Breast epithelium (tissue), 4 donors: ENCODE data around the gene HID1. TPM values are rescaled to one million over a fixed set of nuclear protein-coding genes. Genes with fewer than 3 reads are reported as not detected.
"Not testable (repeated sequence)": the region's sequence is repeated elsewhere in the genome, so short reads cannot be mapped to it uniquely, and the experiment has no call there.

Experiments
- DNase-seq, 2 donors: peaks; one replicate each; pipeline ENCODE4 v3.0.0-alpha.2; 2019; ENCODE audit warnings: low spot score in 2 of 2
- H3K27ac ChIP-seq, 2 donors: fragments of 200-600 bp; sonication (generic) in 1 of 2; one replicate each; pipeline ENCODE4 v1.5.1; 2016 to 2019; ENCODE audit warnings: mild to moderate bottlenecking in 1 of 2
- H3K27me3 ChIP-seq, 2 donors: fragments of 200-600 bp; sonication (generic) in 1 of 2; one replicate each; pipeline versions ENCODE4 v1.5.1 to v1.6.0; 2017 to 2019; ENCODE audit warnings: control low read depth in 1 of 2, mild to moderate bottlenecking in 1 of 2
- H3K36me3 ChIP-seq: fragments of 200-600 bp; one replicate; pipeline ENCODE4 v1.5.1; 2019
- H3K4me1 ChIP-seq, 2 donors: fragments of 200-600 bp; sonication (generic); one replicate each; pipeline ENCODE4 v1.5.1; 2016 to 2019; ENCODE audit warnings: control low read depth in 1 of 2
- H3K4me3 ChIP-seq, 3 donors: fragments of 200-600 bp; sonication (generic); 1 replicate in 2 of 3; 2 replicates in 1 of 3; pipeline ENCODE4 v1.5.1; 2016 to 2019; ENCODE audit warnings: mild to moderate bottlenecking in 3 of 3, moderate library complexity in 2 of 3
- H3K9me3 ChIP-seq, 2 donors: fragments of 200-600 bp; sonication (generic) in 1 of 2; one replicate each; pipeline ENCODE4 v1.5.1; 2016 to 2019; ENCODE audit warnings: control low read depth in 1 of 2
- POLR2A ChIP-seq: fragments of 450-650 bp; IDR thresholded peaks from one replicate; pipeline ENCODE4 v1.6.1; 2016; ENCODE audit warnings: antibody characterized with exemption, mild to moderate bottlenecking, moderate library complexity
- POLR2AphosphoS5 ChIP-seq, 3 donors: sonication (generic); formaldehyde crosslinking; IDR thresholded peaks; one replicate each; pipeline ENCODE4 v1.6.1; 2017; ENCODE audit warnings: antibody characterized with exemption in 3 of 3
- intact Hi-C: fragments of 100-400 bp; cut with DNase I; formaldehyde crosslinking; loops from one replicate; pipeline ENCODE4 v1.15.1; 2023; ENCODE audit warnings: low total_unique reads
- total RNA-seq, 3 donors: library from RNA; depleted of rRNA; stranded (reverse); fragments of >200 nt; gene quantifications; one replicate each; pipeline ENCODE4 v1.1.0, GENCODE V29; 2016
- TF ChIP-seq, protein P1 (sequence below), 3 donors: fragments of 450-650 bp; IDR thresholded peaks; one replicate each; pipeline ENCODE4 v1.5.1; 2016 to 2017; ENCODE audit warnings: antibody characterized with exemption in 3 of 3, mild to moderate bottlenecking in 3 of 3, moderate library complexity in 3 of 3

The HID1 gene
- total RNA-seq, 3 donors from 2014 or later = 6.1 to 46.5 (median 37.3) TPM

DNA sequence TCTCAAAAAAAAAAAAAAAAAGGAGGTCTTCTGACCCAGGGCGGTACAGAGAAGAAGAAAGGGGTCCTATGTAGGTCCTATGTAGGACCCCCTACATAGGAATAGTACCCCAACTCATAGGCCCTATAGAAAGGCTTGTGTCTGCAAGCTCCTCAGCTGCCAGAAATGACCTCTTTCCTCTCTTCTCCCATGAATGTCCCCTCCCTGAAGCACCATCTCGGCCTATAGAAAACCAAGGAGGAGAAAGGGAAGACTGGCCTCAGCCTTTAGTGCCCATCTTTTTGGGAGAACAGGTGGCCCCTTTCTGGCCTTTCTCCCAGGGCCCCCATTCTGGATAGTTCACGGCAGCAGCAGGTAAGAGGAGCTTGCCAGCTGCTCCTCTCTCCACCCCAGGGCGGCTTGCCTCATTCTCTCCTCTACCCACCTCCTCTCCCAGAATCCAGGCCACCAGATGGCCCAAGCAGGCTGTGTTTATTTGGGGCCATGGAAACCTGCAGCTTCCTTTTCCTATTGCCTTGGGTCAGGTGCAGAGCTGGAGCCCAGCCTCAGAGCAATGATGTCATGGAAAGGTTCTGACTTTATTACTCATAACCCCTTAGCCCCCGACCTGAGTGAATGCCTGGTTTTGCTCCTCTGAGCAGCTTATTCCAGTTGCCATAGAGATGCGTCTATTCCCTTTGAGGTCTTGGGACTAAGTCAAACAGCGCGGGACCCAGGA lies 38.3 kb upstream of the HID1 start:
- H3K9me3 ChIP-seq = no peaks in the 10 kb centered on the region
- intact Hi-C loops = no loop called here
- DNase-seq = peak; percentile 80 to 88
- no peaks in the 10 kb centered on the region for H3K36me3 ChIP-seq
- no peaks in the 10 kb centered on the region for H3K27me3 ChIP-seq
- peak overlapping the region; percentile 95 to 96 for H3K27ac ChIP-seq
- peaks cover 8 to 16% of the 10 kb centered on the region in 2 donors for H3K4me1 ChIP-seq
- TF ChIP-seq POLR2A (no peak), POLR2AphosphoS5 (IDR thresholded peaks at IDR 0.05) (peak; percentile 18 to 81 (median 57))
- TF ChIP-seq, protein P1, sequence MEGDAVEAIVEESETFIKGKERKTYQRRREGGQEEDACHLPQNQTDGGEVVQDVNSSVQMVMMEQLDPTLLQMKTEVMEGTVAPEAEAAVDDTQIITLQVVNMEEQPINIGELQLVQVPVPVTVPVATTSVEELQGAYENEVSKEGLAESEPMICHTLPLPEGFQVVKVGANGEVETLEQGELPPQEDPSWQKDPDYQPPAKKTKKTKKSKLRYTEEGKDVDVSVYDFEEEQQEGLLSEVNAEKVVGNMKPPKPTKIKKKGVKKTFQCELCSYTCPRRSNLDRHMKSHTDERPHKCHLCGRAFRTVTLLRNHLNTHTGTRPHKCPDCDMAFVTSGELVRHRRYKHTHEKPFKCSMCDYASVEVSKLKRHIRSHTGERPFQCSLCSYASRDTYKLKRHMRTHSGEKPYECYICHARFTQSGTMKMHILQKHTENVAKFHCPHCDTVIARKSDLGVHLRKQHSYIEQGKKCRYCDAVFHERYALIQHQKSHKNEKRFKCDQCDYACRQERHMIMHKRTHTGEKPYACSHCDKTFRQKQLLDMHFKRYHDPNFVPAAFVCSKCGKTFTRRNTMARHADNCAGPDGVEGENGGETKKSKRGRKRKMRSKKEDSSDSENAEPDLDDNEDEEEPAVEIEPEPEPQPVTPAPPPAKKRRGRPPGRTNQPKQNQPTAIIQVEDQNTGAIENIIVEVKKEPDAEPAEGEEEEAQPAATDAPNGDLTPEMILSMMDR (IDR thresholded peaks at IDR 0.05) = peak in 1 of 3 donors; percentile 22
- peak overlapping the region in 2 of 3 donors; percentile 84 to 89 for H3K4me3 ChIP-seq

DNA sequence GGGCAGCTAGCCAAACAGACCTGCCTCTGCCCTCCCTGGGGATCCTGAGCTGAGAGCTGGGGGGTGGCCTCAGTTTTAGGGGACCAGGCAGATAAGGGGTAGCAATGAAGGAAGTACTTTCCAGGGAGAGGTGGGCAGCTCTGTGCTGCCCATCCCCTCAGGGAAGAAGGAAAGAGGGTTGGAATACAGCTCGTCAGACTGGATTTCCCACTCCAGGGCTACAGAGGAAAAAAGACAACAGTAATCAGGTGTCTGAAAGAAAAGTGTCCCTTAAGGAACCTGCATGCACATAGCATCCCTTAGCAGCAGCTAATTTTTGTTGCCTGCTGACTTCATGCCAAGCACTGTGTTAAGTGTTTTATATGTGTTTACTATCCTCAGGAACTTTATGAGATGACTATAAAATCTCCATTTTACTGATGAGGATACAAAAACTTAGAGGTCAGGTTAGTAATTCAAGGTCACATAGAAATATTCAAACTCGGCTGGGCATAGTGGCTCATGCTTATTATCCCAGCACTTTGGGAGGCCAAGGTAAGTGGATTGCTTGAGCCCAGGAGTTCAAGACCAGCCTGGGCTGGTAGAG lies 36.7 kb upstream of the HID1 start:
- Histone ChIP-seq H3K4me3 (no peak overlapping the region), H3K27me3 (no peaks in the 10 kb centered on the region), H3K36me3 (no peaks in the 10 kb centered on the region), H3K4me1 (peaks cover 8 to 16% of the 10 kb centered on the region in 2 donors), H3K9me3 (no peaks in the 10 kb centered on the region), H3K27ac (peak overlapping the region; percentile 84 to 85)
- intact Hi-C loops = no loop called here
- TF ChIP-seq, protein P1 (IDR thresholded peaks at IDR 0.05) = no peak
- TF ChIP-seq POLR2A = no peak
- no peak for TF ChIP-seq POLR2AphosphoS5 (IDR thresholded peaks at IDR 0.05)
- no peak for DNase-seq

DNA sequence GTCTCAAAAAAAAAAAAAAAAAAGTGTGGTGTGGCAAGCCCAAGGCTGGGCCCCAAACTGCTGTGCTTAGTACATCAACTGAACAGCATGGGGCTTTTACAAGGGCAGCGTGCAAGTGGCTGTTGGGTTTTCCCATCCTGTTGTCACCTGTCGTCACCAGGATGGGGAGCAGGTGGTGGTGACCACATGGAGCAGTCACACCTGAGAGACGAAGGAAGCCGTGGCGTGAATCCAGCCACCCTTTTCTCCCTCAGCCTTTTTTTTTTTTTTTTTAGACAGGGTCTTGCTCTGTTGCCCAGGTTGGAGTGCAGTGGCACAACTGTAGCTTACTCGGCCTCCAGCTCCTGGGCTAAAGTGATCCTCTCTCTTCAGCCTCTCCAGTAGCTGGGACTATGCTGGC lies 35.8 kb upstream of the HID1 start:
- intact Hi-C loops = no loop called here
- Histone ChIP-seq H3K9me3 (no peaks in the 10 kb centered on the region), H3K4me3 (no peak overlapping the region), H3K36me3 (no peaks in the 10 kb centered on the region), H3K27me3 (no peaks in the 10 kb centered on the region), H3K4me1 (peaks cover 8 to 10% of the 10 kb centered on the region in 2 donors), H3K27ac (no peak overlapping the region)
- no peak for DNase-seq
- TF ChIP-seq, protein P1 (IDR thresholded peaks at IDR 0.05) = no peak
- TF ChIP-seq POLR2A (no peak), POLR2AphosphoS5 (IDR thresholded peaks at IDR 0.05) (no peak)

DNA sequence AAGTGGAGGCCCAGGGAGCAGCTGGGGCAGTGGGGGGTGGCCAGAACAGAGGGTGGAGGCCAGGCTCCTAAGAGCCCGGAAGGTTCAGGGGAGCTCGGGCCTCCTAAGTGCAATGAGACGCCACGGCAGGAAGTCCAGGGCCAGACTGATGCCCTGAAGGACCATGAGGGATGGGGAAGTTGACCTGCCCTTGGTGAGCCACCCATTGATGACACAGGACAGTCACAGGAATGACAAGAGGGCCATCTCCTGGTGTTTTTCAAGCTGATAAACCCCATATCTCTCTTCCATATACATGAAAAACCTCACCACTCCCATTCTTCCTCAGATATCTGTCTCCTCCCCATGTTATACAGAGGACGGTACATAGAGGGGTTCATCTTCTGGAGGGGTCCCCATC lies 34.1 kb upstream of the HID1 start:
- Histone ChIP-seq H3K27me3 (no peaks in the 10 kb centered on the region), H3K27ac (no peak overlapping the region), H3K36me3 (no peaks in the 10 kb centered on the region), H3K4me1 (peaks cover 6 to 8% of the 10 kb centered on the region in 2 donors), H3K4me3 (no peak overlapping the region), H3K9me3 (no peaks in the 10 kb centered on the region)
- intact Hi-C loops = no loop called here
- no peak for DNase-seq
- no peak for TF ChIP-seq POLR2A
- TF ChIP-seq, protein P1 (IDR thresholded peaks at IDR 0.05) = no peak
- no peak for TF ChIP-seq POLR2AphosphoS5 (IDR thresholded peaks at IDR 0.05)

DNA sequence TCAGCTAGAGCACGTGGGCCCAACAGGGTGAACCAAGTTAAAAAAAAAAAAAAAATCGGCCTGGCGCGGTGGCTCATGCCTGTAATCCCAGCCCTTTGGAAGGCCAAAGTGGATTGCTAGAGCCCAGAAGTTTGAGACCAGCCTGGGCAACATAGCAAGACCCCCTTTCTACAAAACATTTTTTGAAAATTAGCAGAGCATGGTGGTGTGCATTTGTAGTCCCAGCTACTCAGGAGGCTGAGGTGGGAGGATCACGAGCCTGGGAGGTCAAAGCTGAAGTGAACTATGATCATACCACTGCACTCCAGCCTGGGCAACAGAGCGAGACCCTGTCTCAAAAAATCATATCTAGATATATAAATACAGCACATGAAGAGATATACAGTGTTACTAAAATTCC lies 33.5 kb upstream of the HID1 start:
- intact Hi-C loops, H3K36me3 ChIP-seq: not testable (repeated sequence)

More for the DNA sequence above, 33.5 kb upstream of the HID1 start:
- H3K9me3 ChIP-seq, H3K27me3 ChIP-seq, H3K27ac ChIP-seq, H3K4me1 ChIP-seq, DNase-seq, H3K4me3 ChIP-seq: not testable (repeated sequence)
